Osteocyte (in vitro differentiated cells): ENCODE results near the gene PLEKHF1. TPM values are rescaled to one million over a fixed set of nuclear protein-coding genes. Genes with fewer than 3 reads are reported as not detected.
A peak's percentile ranks its signal among the peaks of the same experiment; 100 is the strongest.

Experiments
- DNase-seq: peaks from one replicate; pipeline ENCODE4 v3.0.0; 2021; ENCODE audit warnings: mixed read lengths; ENCODE audit not compliant: unreplicated experiment; ENCODE audit errors: extremely low spot score
- H3K27ac Mint-ChIP-seq: one replicate; pipeline ENCODE4 v1.8.0; 2021; ENCODE audit warnings: mild to moderate bottlenecking, mixed read lengths; ENCODE audit not compliant: unreplicated experiment
- H3K27me3 Mint-ChIP-seq: one replicate; pipeline ENCODE4 v1.8.0; 2021; ENCODE audit warnings: mixed read lengths; ENCODE audit not compliant: unreplicated experiment
- H3K36me3 Mint-ChIP-seq: one replicate; pipeline ENCODE4 v1.8.0; 2021; ENCODE audit warnings: mixed read lengths; ENCODE audit not compliant: unreplicated experiment
- H3K4me1 Mint-ChIP-seq: one replicate; pipeline ENCODE4 v1.8.0; 2021; ENCODE audit warnings: mixed read lengths; ENCODE audit not compliant: unreplicated experiment
- H3K4me3 Mint-ChIP-seq: one replicate; pipeline ENCODE4 v1.8.0; 2021; ENCODE audit warnings: mild to moderate bottlenecking, moderate library complexity, mixed read lengths; ENCODE audit not compliant: unreplicated experiment
- H3K9me3 Mint-ChIP-seq: one replicate; pipeline ENCODE4 v1.8.0; 2021; ENCODE audit warnings: mixed read lengths; ENCODE audit not compliant: unreplicated experiment
- total RNA-seq: library from RNA; stranded (reverse); gene quantifications from 2 replicates; pipeline ENCODE4 v1.2.1, GENCODE V29; 2021
- TF ChIP-seq, protein P1 (sequence below): fragments of 200-600 bp; sonication (generic); IDR thresholded peaks from 2 replicates; pipeline ENCODE4 v1.5.0; 2021; ENCODE audit warnings: antibody characterized with exemption, mild to moderate bottlenecking, moderate library complexity

PLEKHF1 gene
- total RNA-seq, 1 donor from 2014 or later, result 27.3 TPM

GRCh38 chr19:29643361-29643935 is 21.8 kb upstream of the PLEKHF1 start:
- no peak for DNase-seq
- Mint-ChIP-seq H3K9me3 (no peaks in the 10 kb centered on the region), H3K36me3 (no peaks in the 10 kb centered on the region), H3K27ac (no peak overlapping the region), H3K27me3 (peaks cover 9% of the 10 kb centered on the region), H3K4me1 (peaks cover 20% of the 10 kb centered on the region), H3K4me3 (no peak overlapping the region)
- TF ChIP-seq, protein P1, sequence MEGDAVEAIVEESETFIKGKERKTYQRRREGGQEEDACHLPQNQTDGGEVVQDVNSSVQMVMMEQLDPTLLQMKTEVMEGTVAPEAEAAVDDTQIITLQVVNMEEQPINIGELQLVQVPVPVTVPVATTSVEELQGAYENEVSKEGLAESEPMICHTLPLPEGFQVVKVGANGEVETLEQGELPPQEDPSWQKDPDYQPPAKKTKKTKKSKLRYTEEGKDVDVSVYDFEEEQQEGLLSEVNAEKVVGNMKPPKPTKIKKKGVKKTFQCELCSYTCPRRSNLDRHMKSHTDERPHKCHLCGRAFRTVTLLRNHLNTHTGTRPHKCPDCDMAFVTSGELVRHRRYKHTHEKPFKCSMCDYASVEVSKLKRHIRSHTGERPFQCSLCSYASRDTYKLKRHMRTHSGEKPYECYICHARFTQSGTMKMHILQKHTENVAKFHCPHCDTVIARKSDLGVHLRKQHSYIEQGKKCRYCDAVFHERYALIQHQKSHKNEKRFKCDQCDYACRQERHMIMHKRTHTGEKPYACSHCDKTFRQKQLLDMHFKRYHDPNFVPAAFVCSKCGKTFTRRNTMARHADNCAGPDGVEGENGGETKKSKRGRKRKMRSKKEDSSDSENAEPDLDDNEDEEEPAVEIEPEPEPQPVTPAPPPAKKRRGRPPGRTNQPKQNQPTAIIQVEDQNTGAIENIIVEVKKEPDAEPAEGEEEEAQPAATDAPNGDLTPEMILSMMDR, result no peak

- Mint-ChIP-seq H3K9me3 (no peaks in the 10 kb centered on the region), H3K36me3 (no peaks in the 10 kb centered on the region), H3K27me3 (peaks cover 9% of the 10 kb centered on the region), H3K27ac (no peak overlapping the region), H3K4me1 (peaks cover 20% of the 10 kb centered on the region), H3K4me3 (no peak overlapping the region)
- no peak for DNase-seq
- TF ChIP-seq, protein P1, result no peak
Observed at GRCh38 chr19:29644210-29644609, 21.1 kb upstream of the PLEKHF1 start.

DNA sequence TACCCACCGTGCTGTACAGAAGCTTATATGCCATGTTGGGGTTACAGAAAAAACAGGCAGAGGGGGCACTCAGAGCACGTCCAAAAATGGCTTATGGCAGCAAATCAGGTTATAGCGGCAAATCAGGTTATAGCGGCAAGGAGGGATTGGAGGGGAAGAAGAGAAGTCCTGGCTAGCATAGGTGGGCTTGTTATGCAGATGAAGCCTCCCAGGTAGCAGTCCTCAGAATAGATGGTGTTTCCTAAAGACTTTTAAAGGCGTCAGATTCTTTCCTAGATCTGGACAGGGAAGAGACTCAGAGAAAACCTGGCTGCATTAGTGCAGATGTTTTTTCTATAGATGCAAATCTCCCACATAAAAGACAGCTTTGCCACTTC is 19.8 kb upstream of the PLEKHF1 start:
- Mint-ChIP-seq H3K27me3 (peaks cover 9% of the 10 kb centered on the region), H3K9me3 (no peaks in the 10 kb centered on the region), H3K27ac (peak overlapping the region; percentile 79), H3K4me1 (peaks cover 20% of the 10 kb centered on the region), H3K4me3 (no peak overlapping the region), H3K36me3 (no peaks in the 10 kb centered on the region)
- DNase-seq, result no peak
- TF ChIP-seq, protein P1, result no peak

DNA sequence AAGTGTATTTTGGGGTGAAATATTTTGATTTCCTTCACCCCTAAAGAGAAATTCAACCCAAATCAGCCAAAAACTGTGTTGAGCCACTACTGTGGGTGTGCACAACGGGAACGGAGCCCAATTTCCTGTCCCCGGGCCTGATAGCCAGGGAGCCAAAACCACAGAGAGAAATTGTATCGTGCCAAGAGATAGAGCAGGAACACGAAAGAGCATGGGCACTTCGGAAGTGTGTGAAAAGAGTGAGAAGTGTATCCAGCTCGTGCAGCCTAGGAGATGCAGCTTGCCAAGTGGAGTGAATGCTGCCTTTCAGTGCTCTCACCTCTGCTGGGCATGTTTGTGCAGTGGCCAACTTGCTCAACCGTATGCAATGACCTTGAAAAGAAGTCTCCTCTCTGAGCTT is 19.4 kb upstream of the PLEKHF1 start:
- DNase-seq, result no peak
- Mint-ChIP-seq H3K27ac (peak overlapping the region; percentile 79), H3K4me1 (peaks cover 20% of the 10 kb centered on the region), H3K36me3 (no peaks in the 10 kb centered on the region), H3K9me3 (no peaks in the 10 kb centered on the region), H3K4me3 (peak overlapping the region; percentile 33), H3K27me3 (peaks cover 9% of the 10 kb centered on the region)
- TF ChIP-seq, protein P1, result no peak

DNA sequence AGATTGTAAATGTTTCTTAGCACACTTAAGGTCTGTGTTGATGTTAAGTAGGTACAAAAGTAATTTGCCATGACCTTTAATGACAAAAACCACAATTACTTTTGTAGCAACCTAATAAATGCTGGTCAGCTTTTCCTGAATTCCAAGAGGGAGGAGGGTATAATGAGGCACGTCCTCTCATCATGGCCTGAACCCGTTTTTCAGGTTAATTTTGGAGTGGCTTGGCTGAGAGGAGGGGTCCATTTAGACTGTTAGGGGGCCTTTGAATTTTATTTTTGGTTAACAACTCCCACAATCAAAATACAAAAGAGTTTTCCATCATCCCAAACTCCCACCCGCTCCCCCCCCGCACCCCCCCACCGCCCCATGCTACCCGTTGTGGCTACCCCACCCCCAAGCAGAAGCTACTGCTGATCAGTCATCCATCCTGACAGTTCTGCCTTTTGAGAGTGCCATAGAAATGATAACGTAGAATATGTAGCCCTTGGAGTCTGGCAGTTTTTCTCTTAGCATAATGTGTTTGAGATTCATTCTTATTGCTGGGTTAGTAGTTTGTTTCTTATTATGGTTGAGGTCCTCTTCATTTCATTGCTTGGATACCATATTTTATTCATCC is 14.4 kb upstream of the PLEKHF1 start:
- Mint-ChIP-seq H3K4me1 (peaks cover 8% of the 10 kb centered on the region), H3K9me3 (peaks cover 6% of the 10 kb centered on the region), H3K4me3 (no peak overlapping the region), H3K27ac (no peak overlapping the region), H3K27me3 (peaks cover 33% of the 10 kb centered on the region), H3K36me3 (peaks cover 3% of the 10 kb centered on the region)
- DNase-seq, result no peak
- TF ChIP-seq, protein P1, result no peak
